ENCODE measurements around the gene C12orf50. TPM values are rescaled to one million over a fixed set of nuclear protein-coding genes. Genes with fewer than 3 reads are reported as not detected.

C12orf50 gene
- total and polyA plus RNA-seq, 2 of the 13 experiments (the other 11 are each of a cell fraction or from before 2014, with no cell fraction given), result not detected

GRCh38 chr12:88035271-88035906 lies 6.2 kb upstream of the C12orf50 start (continued):
- TF ChIP-seq MLXIP (CRISPR knock-in tag; IDR thresholded peaks at IDR 0.05; ENCODE audit: borderline replicate concordance) (no peak), ZNF709 (CRISPR knock-in tag; IDR thresholded peaks at IDR 0.05) (peak; percentile 88), ZNF543 (CRISPR knock-in tag; IDR thresholded peaks at IDR 0.05) (no peak), ZNF382 (CRISPR knock-in tag; IDR thresholded peaks at IDR 0.05; ENCODE audit: borderline replicate concordance) (no peak), NFATC3 (CRISPR knock-in tag; IDR thresholded peaks at IDR 0.05) (no peak), BRF2 (CRISPR knock-in tag; IDR thresholded peaks at IDR 0.05) (no peak), ZNF570 (CRISPR knock-in tag; IDR thresholded peaks at IDR 0.05; ENCODE audit: borderline replicate concordance) (no peak), HNF4G (IDR thresholded peaks at IDR 0.05; ENCODE audit: borderline replicate concordance, low read depth, low read length) (no peak), HNF4G (CRISPR knock-in tag; IDR thresholded peaks at IDR 0.05; ENCODE audit: borderline replicate concordance, low read depth) (0 out of 2 replicates have a peak, but pooled peaks have one; percentile 40), YY1 (IDR thresholded peaks at IDR 0.05; ENCODE audit: insufficient read depth, insufficient replicate concordance, low read depth, low read length) (peak; percentile 60), ZNF337 (CRISPR knock-in tag; IDR thresholded peaks at IDR 0.05; ENCODE audit: borderline replicate concordance, low read depth) (peak; percentile 48; the same call in 1 of the 2 replicates), POLR2G (IDR thresholded peaks at IDR 0.05; ENCODE audit: low read depth, low read length) (peak; percentile 94), SIX1 (CRISPR knock-in tag; IDR thresholded peaks at IDR 0.05; ENCODE audit: borderline replicate concordance) (no peak), ZNF790 (CRISPR knock-in tag; IDR thresholded peaks at IDR 0.05; ENCODE audit: borderline replicate concordance) (no peak), NCOA5 (CRISPR knock-in tag; IDR thresholded peaks at IDR 0.05) (no peak), ZXDC (CRISPR knock-in tag; IDR thresholded peaks at IDR 0.05) (no peak), ZFP90 (CRISPR knock-in tag; IDR thresholded peaks at IDR 0.05; ENCODE audit: borderline replicate concordance) (peak; percentile 92), DPF2 (CRISPR knock-in tag; IDR thresholded peaks at IDR 0.05; ENCODE audit: borderline replicate concordance, low read depth) (no peak), JARID2 (CRISPR knock-in tag; IDR thresholded peaks at IDR 0.05; ENCODE audit: insufficient replicate concordance) (no peak)
